ENCODE measurements around the gene QPRT. TPM values are rescaled to one million over a fixed set of nuclear protein-coding genes. Genes with fewer than 3 reads are reported as not detected.

QPRT gene
- total and polyA plus RNA-seq, 2 of the 8 experiments (the other 6 are each of a cell fraction or from before 2014, with no cell fraction given) = 89.0 to 102 TPM

- H3K27ac ChIP-seq (ENCODE audit: low read depth, low read length) = no peak overlapping the region
- FAIRE-seq (no peak), DNase-seq (ENCODE audit: low read depth in 1 of 2, low spot score in 2 of 2) (no peak)
- no peak overlapping the region for H4K5ac ChIP-seq (ENCODE audit: insufficient read length, low read depth, low read length)
- no peak overlapping the region for H3K18ac ChIP-seq (ENCODE audit: extremely low read depth, low read length)
- TF ChIP-seq JUND (IDR thresholded peaks at IDR 0.05; ENCODE audit: low read length) = no peak
- TF ChIP-seq TCF12 (IDR thresholded peaks at IDR 0.05; ENCODE audit: low read depth, low read length) = no peak
- TF ChIP-seq MAX (IDR thresholded peaks at IDR 0.05) = no peak
- no peak for TF ChIP-seq NRF1 (IDR thresholded peaks at IDR 0.05; ENCODE audit: low read depth, low read length)
- no peak overlapping the region for H3K9ac ChIP-seq (replicated peaks in 1 of 4; ENCODE audit: extremely low read depth in 1 of 4, low read depth in 3 of 4, low read length in 3 of 4)
- no peak overlapping the region for H3K56ac ChIP-seq (replicated peaks; ENCODE audit: insufficient read length, low read depth, low read length)
- no peaks in the 10 kb centered on the region for H3K9me3 ChIP-seq (ENCODE audit: insufficient read depth in 2 of 2, low read depth in 1 of 2, low read length in 1 of 2)
- no peak overlapping the region for H2AFZ ChIP-seq (ENCODE audit: low read length)
- no peak overlapping the region for H4K91ac ChIP-seq (replicated peaks; ENCODE audit: insufficient read length, low read length)
- no peak overlapping the region for H4K8ac ChIP-seq (ENCODE audit: extremely low read depth, insufficient read depth, low read length)
- 100% methylated on average over 3 of the region's 3 CpGs; no CpG with 5 or more reads in 1 of the 2 experiments for WGBS, 2 experiments (ENCODE audit: extremely low coverage in 1 of 2, insufficient coverage in 1 of 2, insufficient read length in 1 of 2, insufficient replicate concordance in 2 of 2, low coverage in 1 of 2, low lambda C conversion rate in 2 of 2, missing lambda C conversion rate in 1 of 2)
- peaks cover 0 to 24% (median 18%) of the 10 kb centered on the region in 4 experiments; a peak in 6 of 7 replicates for H3K4me1 ChIP-seq (replicated peaks in 1 of 4; ENCODE audit: control insufficient read depth in 3 of 4, insufficient read depth in 4 of 4, low read length in 3 of 4)
- ChIA-PET CTCF (ENCODE audit: partially characterized antibody) (interaction anchor here (0.8 kb wide), 1 partner anchor 58 kb away, joined by 3 read pairs; no protein-coding TSS in a partner anchor), POLR2A (ENCODE audit: partially characterized antibody) (interaction anchor here (0.7 to 1.5 kb wide), 4 partner anchors 12 to 152 kb away, joined by 3 to 5 read pairs (median 4); partner anchors contain the start of genes PAGR1 and QPRT)
- no peak overlapping the region; the same call in 1 of the 2 replicates for H2AK5ac ChIP-seq (ENCODE audit: low read depth, low read length)
- no peak overlapping the region for H3K4ac ChIP-seq (replicated peaks; ENCODE audit: insufficient read length, low read depth, low read length)
- H3K79me2 ChIP-seq (ENCODE audit: control insufficient read depth in 1 of 2, insufficient read depth in 2 of 2, low read length in 2 of 2) = no peaks in the 10 kb centered on the region
- H3K4me2 ChIP-seq (ENCODE audit: insufficient read depth in 1 of 2, low read depth in 2 of 2, low read length in 2 of 2) = no peak overlapping the region
- no peak overlapping the region for H2BK120ac ChIP-seq (replicated peaks; ENCODE audit: low read depth, low read length)
- H2BK5ac ChIP-seq (ENCODE audit: low read depth, low read length) = no peak overlapping the region
- no peak overlapping the region for H3K23ac ChIP-seq (ENCODE audit: insufficient read length)
- no peaks in the 10 kb centered on the region for H3K36me3 ChIP-seq (ENCODE audit: control insufficient read depth in 2 of 4, insufficient read depth in 4 of 4, low read length in 3 of 4)
- no peak overlapping the region for H2BK20ac ChIP-seq (ENCODE audit: low read length)
- H3K27me3 ChIP-seq (replicated peaks in 1 of 4; ENCODE audit: control insufficient read depth in 3 of 4, extremely low read depth in 1 of 4, insufficient read depth in 3 of 4, low read length in 3 of 4) = no peaks in the 10 kb centered on the region; a peak in 1 of 7 replicates
- H3K4me3 ChIP-seq (ENCODE audit: extremely low read depth in 1 of 4, insufficient read depth in 2 of 4, low read depth in 3 of 4, low read length in 4 of 4) = no peak overlapping the region
- H3K14ac ChIP-seq (ENCODE audit: insufficient read length) = no peak overlapping the region
- H2BK12ac ChIP-seq (ENCODE audit: low read depth, low read length) = 0 out of 2 replicates have a peak overlapping the region, but pooled peaks have one; percentile 50
- peaks cover 0 to 2% of the 10 kb centered on the region in 2 experiments for H4K20me1 ChIP-seq (replicated peaks in 1 of 2; ENCODE audit: control insufficient read depth in 1 of 2, insufficient read depth in 2 of 2, low read length in 2 of 2)
- 0 out of 2 replicates have a peak, but pooled peaks cover 2% of the 10 kb centered on the region for H3K79me1 ChIP-seq (ENCODE audit: low read depth, low read length)
- no peaks in the 10 kb centered on the region; the same call in 1 of the 2 replicates for H3K23me2 ChIP-seq (ENCODE audit: low read depth, low read length)
- H2BK15ac ChIP-seq (ENCODE audit: low read length) = 0 out of 2 replicates have a peak overlapping the region, but pooled peaks have one; percentile 72
These were observed 15.2 kb upstream of the QPRT start for GRCh38 chr16:29663807-29664090.
